Measurements from ENCODE around the gene LRRTM3.

DNA sequence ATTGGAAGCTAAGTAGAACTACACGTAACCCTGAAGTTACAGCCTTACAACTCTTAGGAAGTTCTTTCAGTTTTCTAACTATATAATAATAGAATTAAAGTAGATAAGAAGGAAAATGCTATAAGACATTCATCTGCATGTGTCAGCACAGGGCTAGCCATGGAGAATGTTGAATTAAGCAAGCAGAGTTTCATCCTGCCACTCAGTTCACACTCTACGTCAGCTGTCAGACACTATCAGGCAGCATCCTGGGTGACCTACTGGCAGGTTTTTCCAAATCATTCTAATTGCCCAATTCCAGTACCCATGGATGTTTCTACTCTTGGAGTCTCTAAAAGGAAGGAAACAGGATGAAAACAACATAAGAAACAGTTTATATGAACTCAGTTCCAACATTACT, 45.0 kb upstream of the LRRTM3 start:
- no peak for TF ChIP-seq CTCF (IDR thresholded peaks at IDR 0.05)
- TF ChIP-seq POLR2A (IDR thresholded peaks at IDR 0.05), result no peak

Data from heart left ventricle (tissue), 13 donors.